Bronchial epithelial cell (primary cell): Measurements from ENCODE around the gene HOMER3. TPM values are rescaled to one million over a fixed set of nuclear protein-coding genes. Genes with fewer than 3 reads are reported as not detected.

Source experiments
- DNase-seq: peaks from one replicate; pipeline ENCODE4 v3.0.0-alpha.2; 2010; ENCODE audit warnings: low read depth
- FAIRE-seq: peaks from 2 replicates; lab custom pipeline; 2011; peaks lifted over from hg19 to GRCh38; lab: Jason Lieb, UNC
- H3K27me3 ChIP-seq: 2 replicates; pipeline ENCODE4 v1.5.1; 2011; ENCODE audit warnings: low read length; ENCODE audit not compliant: control insufficient read depth, insufficient read depth
- H3K36me3 ChIP-seq: 2 replicates; pipeline ENCODE4 v1.5.1; 2011; ENCODE audit warnings: low read length; ENCODE audit not compliant: control insufficient read depth, insufficient read depth
- H3K4me3 ChIP-seq: 2 replicates; pipeline ENCODE4 v1.5.1; 2011; ENCODE audit warnings: mild to moderate bottlenecking, low read depth, low read length, control low read depth
- total RNA-seq: library from RNA; depleted of rRNA; stranded (reverse); fragments of >200 nt; gene quantifications from 2 replicates; pipeline ENCODE4 v1.2.1, GENCODE V29; 2014
- TF ChIP-seq, protein P1 (sequence below): IDR thresholded peaks from 2 replicates; pipeline ENCODE4 v1.5.1; 2011; ENCODE audit warnings: mild to moderate bottlenecking, moderate library complexity, low read length, control low read depth, inconsistent platforms; ENCODE audit not compliant: insufficient read depth, severe bottlenecking

HOMER3 gene
- total RNA-seq, 1 donor from 2014 or later: 129 TPM

DNA sequence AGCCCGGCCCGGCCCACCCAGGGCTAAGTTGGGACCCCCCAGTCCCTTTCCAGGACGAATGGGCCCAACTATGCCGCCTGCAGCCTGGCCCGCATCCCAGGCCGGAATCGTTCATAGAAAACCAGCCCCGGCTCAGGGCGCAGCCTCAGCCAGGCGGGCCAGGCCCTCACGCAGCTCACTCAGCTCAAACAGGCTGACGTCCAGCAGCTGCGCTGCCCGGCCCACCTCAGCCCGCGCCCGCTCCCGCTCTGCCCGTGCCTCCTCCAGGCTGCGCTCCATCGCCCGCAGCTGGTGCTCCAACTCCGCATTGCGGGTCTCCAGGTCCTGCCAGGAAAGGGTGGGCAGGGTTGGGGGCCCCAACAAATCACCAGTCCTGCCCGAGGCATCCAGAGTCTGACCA, 11.7 kb downstream of the HOMER3 start:
- TF ChIP-seq, protein P1, sequence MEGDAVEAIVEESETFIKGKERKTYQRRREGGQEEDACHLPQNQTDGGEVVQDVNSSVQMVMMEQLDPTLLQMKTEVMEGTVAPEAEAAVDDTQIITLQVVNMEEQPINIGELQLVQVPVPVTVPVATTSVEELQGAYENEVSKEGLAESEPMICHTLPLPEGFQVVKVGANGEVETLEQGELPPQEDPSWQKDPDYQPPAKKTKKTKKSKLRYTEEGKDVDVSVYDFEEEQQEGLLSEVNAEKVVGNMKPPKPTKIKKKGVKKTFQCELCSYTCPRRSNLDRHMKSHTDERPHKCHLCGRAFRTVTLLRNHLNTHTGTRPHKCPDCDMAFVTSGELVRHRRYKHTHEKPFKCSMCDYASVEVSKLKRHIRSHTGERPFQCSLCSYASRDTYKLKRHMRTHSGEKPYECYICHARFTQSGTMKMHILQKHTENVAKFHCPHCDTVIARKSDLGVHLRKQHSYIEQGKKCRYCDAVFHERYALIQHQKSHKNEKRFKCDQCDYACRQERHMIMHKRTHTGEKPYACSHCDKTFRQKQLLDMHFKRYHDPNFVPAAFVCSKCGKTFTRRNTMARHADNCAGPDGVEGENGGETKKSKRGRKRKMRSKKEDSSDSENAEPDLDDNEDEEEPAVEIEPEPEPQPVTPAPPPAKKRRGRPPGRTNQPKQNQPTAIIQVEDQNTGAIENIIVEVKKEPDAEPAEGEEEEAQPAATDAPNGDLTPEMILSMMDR: no peak
- no peak for FAIRE-seq

DNA sequence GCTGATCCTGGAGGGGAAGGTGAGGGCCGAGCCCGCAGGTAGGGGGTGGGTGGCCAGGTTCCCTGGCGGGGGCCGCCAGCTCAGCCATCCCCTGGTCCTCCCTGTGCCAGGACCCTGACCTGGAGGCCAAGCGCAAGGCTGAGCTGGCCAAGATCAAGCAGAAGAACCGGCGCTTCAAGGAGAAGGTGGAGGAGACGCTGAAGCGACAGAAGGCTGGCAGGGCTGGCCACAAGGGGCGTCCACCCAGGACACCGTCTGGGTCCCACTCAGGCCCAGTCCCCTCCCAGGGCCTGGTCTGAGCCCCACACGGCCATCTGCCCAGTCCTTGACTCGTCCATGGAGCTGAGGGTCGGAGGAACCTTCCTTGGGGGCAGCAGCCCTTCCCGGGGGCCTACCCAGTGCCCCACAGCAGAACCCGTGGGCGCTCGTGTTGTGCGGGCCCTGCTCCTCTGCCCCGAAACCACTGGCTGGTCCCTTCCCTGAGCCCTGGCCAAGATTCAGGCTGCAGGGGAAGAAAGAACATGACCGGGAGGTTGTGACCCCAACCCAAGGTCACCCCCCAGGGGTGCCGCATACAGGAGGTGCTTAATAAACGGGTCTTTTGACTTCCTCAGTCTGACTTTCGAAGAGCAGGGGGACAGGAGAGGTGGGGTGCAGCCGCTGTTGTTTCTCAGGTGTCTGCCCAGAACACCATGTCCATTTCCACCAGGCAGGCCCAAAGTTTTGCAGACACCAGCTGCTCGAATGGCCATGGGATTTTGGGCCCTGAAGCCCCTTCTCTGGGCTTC, 12.8 kb downstream of the HOMER3 start:
- FAIRE-seq (no peak), DNase-seq (no peak)
- Histone ChIP-seq H3K27me3 (no peaks in the 10 kb centered on the region), H3K4me3 (no peak overlapping the region), H3K36me3 (peaks cover 43% of the 10 kb centered on the region)
- TF ChIP-seq, protein P1: no peak

More for the DNA sequence above, 11.7 kb downstream of the HOMER3 start:
- Histone ChIP-seq H3K36me3 (peaks cover 47% of the 10 kb centered on the region), H3K4me3 (no peak overlapping the region), H3K27me3 (no peaks in the 10 kb centered on the region)
- no peak for DNase-seq

DNA sequence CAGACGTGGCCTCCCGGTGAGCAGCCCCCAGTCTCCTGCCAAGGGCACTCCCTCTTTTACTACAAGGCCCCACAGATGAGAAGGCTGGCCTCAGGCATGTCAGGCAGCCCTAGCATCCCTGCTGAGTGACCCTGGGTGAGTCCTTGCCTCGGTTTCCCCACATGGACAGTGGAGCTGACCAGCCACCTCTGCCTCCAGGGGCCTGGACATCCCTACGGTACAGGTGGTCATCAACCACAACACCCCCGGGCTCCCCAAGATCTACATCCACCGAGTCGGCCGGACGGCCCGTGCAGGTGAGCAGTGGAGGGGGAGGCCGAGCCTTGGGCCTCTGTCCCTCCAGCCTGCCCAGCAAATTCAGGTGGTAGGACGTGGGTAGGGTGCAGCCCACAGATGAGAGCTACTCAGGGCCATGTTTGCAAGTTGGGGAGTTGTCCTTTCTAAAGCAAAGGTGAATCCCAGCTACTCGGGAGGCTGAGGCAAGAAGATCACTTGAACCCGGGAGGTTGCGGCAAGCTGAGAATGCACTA, 16.3 kb downstream of the HOMER3 start:
- H3K27me3 ChIP-seq: no peaks in the 10 kb centered on the region
- TF ChIP-seq, protein P1: no peak
- H3K4me3 ChIP-seq: no peak overlapping the region
- peaks cover 45% of the 10 kb centered on the region for H3K36me3 ChIP-seq
- FAIRE-seq: no peak
- DNase-seq: no peak

DNA sequence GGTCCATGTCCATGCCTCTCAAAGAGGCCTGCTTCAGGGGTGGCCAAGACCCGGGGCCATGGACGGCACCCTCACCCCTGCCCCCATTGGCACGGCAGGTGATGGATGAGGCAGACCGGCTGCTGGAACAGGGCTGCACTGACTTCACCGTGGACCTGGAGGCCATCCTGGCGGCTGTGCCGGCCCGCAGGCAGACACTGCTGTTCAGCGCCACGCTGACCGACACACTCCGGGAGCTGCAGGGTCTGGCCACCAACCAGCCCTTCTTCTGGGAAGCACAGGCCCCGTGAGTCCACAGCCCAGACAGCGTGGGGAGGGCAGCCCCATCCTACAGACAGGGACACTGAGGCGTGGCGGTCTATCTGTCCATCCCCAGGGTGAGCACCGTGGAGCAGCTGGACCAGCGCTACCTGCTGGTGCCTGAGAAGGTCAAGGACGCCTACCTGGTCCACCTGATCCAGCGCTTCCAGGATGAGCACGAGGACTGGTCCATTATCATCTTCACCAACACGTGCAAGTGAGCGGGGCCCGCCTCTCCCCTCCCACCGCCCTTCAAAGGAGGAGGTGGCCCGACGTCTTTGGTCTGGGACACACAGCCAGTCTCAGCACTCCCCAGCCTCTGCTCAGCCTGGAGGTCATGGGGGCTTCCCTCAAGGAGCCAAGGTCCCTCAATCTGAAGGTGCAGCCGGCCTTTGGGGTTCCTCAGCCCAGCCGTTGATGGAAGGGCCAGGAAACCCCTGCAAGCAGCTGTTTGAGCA, 18.6 kb downstream of the HOMER3 start:
- DNase-seq (no peak), FAIRE-seq (no peak)
- Histone ChIP-seq H3K27me3 (no peaks in the 10 kb centered on the region), H3K4me3 (no peak overlapping the region), H3K36me3 (peaks cover 35% of the 10 kb centered on the region)
- TF ChIP-seq, protein P1: no peak

DNA sequence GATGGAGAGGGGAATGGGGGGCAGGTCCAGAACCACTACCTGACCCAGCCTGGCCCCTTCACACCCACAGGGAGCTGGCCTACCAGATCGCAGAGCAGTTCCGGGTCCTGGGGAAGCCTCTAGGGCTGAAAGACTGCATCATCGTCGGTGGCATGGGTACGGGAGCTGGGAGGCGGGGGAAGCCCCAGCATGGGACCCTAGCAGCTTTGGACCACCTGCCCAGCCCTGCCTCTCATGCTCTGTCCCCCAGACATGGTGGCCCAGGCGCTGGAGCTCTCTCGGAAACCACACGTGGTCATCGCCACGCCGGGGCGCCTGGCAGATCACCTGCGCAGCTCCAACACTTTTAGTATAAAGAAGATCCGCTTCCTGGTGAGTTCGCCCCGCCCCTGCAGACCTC, 19.4 kb downstream of the HOMER3 start:
- peaks cover 34% of the 10 kb centered on the region for H3K36me3 ChIP-seq

More for the DNA sequence above, 19.4 kb downstream of the HOMER3 start:
- no peak for FAIRE-seq
- TF ChIP-seq, protein P1: no peak
- DNase-seq: no peak
- Histone ChIP-seq H3K4me3 (no peak overlapping the region), H3K27me3 (no peaks in the 10 kb centered on the region)
